Measurements from ENCODE around the gene COMT. TPM values are rescaled to one million over a fixed set of nuclear protein-coding genes. Genes with fewer than 3 reads are reported as not detected.

Gene COMT
- total and polyA plus RNA-seq, 11 donors, result 69.7 to 249 (median 119) TPM

GRCh38 chr22:19982991-19983578 lies 41.5 kb downstream of the COMT start:
- Histone ChIP-seq H3K27me3 (no peaks in the 10 kb centered on the region), H3K4me1 (peaks cover 4 to 60% (median 39%) of the 10 kb centered on the region in 12 donors), H3K36me3 (peaks cover 0 to 38% (median 30%) of the 10 kb centered on the region in 9 donors), H3K27ac (peak overlapping the region; percentile 64 to 98 (median 88)), H3K9me3 (no peaks in the 10 kb centered on the region), H3K4me3 (no peak overlapping the region)
- TF ChIP-seq, protein P1, sequence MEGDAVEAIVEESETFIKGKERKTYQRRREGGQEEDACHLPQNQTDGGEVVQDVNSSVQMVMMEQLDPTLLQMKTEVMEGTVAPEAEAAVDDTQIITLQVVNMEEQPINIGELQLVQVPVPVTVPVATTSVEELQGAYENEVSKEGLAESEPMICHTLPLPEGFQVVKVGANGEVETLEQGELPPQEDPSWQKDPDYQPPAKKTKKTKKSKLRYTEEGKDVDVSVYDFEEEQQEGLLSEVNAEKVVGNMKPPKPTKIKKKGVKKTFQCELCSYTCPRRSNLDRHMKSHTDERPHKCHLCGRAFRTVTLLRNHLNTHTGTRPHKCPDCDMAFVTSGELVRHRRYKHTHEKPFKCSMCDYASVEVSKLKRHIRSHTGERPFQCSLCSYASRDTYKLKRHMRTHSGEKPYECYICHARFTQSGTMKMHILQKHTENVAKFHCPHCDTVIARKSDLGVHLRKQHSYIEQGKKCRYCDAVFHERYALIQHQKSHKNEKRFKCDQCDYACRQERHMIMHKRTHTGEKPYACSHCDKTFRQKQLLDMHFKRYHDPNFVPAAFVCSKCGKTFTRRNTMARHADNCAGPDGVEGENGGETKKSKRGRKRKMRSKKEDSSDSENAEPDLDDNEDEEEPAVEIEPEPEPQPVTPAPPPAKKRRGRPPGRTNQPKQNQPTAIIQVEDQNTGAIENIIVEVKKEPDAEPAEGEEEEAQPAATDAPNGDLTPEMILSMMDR (IDR thresholded peaks at IDR 0.05), result no peak
- no peak for TF ChIP-seq POLR2A (IDR thresholded peaks at IDR 0.05)
- 66 to 70% (median 69%) methylated on average over 2 to 8 of the region's 8 CpGs for WGBS, 4 donors
- ATAC-seq (peak; percentile 3 to 51 (median 16)), DNase-seq (peak in 2 of 5 donors; percentile 68 to 70)
- intact Hi-C loops (cut with DNase I), result no loop called here

- DNase-seq (peak in 3 of 5 donors; percentile 55 to 67 (median 62)), ATAC-seq (peak in 3 of 4 donors; percentile 14 to 67 (median 47))
- no peaks in the 10 kb centered on the region for H3K27me3 ChIP-seq
- H3K27ac ChIP-seq, result peak overlapping the region; percentile 64 to 98 (median 88)
- peaks cover 0 to 31% (median 26%) of the 10 kb centered on the region in 9 donors for H3K36me3 ChIP-seq
- WGBS, 4 donors, result 60 to 71% (median 66%) methylated on average over 4 to 5 of the region's 5 CpGs
- TF ChIP-seq POLR2A (IDR thresholded peaks at IDR 0.05), result no peak
- TF ChIP-seq, protein P1 (IDR thresholded peaks at IDR 0.05), result no peak
- peaks cover 4 to 65% (median 41%) of the 10 kb centered on the region in 12 donors for H3K4me1 ChIP-seq
- no peaks in the 10 kb centered on the region for H3K9me3 ChIP-seq
- no peak overlapping the region for H3K4me3 ChIP-seq
- intact Hi-C loops (cut with DNase I), result loop anchor here in 1 of 10 donors (2.0 kb wide), 1 partner anchor 17 kb away; no protein-coding TSS in a partner anchor
Measured at GRCh38 chr22:19983741-19984140, 42.2 kb downstream of the COMT start.

DNA sequence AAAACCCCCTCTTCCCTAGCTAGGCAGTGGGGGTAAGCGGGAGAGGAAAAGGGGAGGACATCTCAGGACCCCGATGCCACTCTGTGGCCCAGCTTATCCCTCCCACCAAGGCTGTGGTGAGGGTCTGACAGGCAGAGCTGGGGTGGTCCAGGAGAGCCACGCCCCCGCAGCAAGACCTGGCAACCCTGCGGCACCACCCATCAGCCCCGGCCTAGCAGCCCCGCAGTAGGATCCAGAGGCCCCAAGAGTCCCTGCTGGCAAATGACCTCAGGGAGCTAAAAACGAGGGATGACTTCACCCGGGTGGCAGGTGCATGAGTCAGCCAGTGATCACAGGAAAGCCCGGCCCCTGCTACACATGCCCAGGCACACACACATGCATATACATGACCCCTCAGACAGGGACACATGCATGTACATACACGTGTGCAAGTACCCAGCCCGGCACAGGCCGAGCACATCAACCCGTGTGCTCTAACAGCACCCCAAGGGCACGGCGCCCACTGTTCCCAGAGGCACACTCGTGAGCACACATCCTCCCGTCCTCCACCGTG lies 42.7 kb downstream of the COMT start:
- no peaks in the 10 kb centered on the region for H3K27me3 ChIP-seq
- intact Hi-C loops (cut with DNase I), result loop anchor here in 1 of 10 donors (2.0 kb wide), 1 partner anchor 17 kb away; no protein-coding TSS in a partner anchor
- TF ChIP-seq, protein P1 (IDR thresholded peaks at IDR 0.05), result no peak
- TF ChIP-seq POLR2A (IDR thresholded peaks at IDR 0.05), result no peak
- DNase-seq, result peak; percentile 63 to 84 (median 80)
- peak; percentile 59 to 84 (median 75) for ATAC-seq
- peaks cover 4 to 66% (median 45%) of the 10 kb centered on the region in 12 donors for H3K4me1 ChIP-seq
- WGBS, 4 donors, result 61 to 67% (median 64%) methylated on average over 14 to 19 of the region's 19 CpGs
- H3K9me3 ChIP-seq, result no peaks in the 10 kb centered on the region
- H3K4me3 ChIP-seq, result peak overlapping the region in 1 of 12 donors; percentile 24
- peaks cover 0 to 26% (median 20%) of the 10 kb centered on the region in 9 donors for H3K36me3 ChIP-seq
- H3K27ac ChIP-seq, result peak overlapping the region; percentile 64 to 98 (median 88)
